Activated T-cell treated with anti-CD3 and anti-CD28 coated beads for 48 hours (primary cell): ENCODE results near the gene UBE2E2.

Source experiments
- DNase-seq: peaks from one replicate; pipeline ENCODE4 v3.0.0-alpha.2; 2020; ENCODE audit warnings: low read depth

Gene UBE2E2

GRCh38 chr3:23198801-23199200 lies 4.3 kb upstream of the UBE2E2 start:
- DNase-seq: no peak

- DNase-seq: no peak
Observed at GRCh38 chr3:23199649-23200048, 3.5 kb upstream of the UBE2E2 start.

GRCh38 chr3:23201154-23201838 lies 1.8 kb upstream of the UBE2E2 start:
- no peak for DNase-seq

GRCh38 chr3:23202203-23202920 lies 765 bp upstream of the UBE2E2 start:
- no peak for DNase-seq

GRCh38 chr3:23203708-23204330 lies 692 bp downstream of the UBE2E2 start:
- no peak for DNase-seq

GRCh38 chr3:23206366-23206765 lies 3.2 kb downstream of the UBE2E2 start:
- DNase-seq: no peak

- no peak for DNase-seq
Observed at GRCh38 chr3:23209103-23209502, 6.0 kb downstream of the UBE2E2 start.

GRCh38 chr3:23209747-23210487 lies 6.8 kb downstream of the UBE2E2 start:
- no peak for DNase-seq

GRCh38 chr3:23213813-23214212 lies 10.7 kb downstream of the UBE2E2 start:
- no peak for DNase-seq

GRCh38 chr3:23217872-23218554 lies 14.9 kb downstream of the UBE2E2 start:
- DNase-seq: no peak

- no peak for DNase-seq
Observed at GRCh38 chr3:23219117-23219516, 16.0 kb downstream of the UBE2E2 start.

- DNase-seq: no peak
Observed at GRCh38 chr3:23219552-23219951, 16.4 kb downstream of the UBE2E2 start.

GRCh38 chr3:23221136-23221535 lies 18.0 kb downstream of the UBE2E2 start:
- no peak for DNase-seq

- no peak for DNase-seq
Observed at GRCh38 chr3:23232016-23232415, 28.9 kb downstream of the UBE2E2 start.

- no peak for DNase-seq
Observed at GRCh38 chr3:23232854-23233253, 29.7 kb downstream of the UBE2E2 start.

GRCh38 chr3:23235264-23235663 lies 32.1 kb downstream of the UBE2E2 start:
- no peak for DNase-seq

GRCh38 chr3:23236890-23237289 lies 33.8 kb downstream of the UBE2E2 start:
- DNase-seq: no peak

GRCh38 chr3:23238156-23238555 lies 35.0 kb downstream of the UBE2E2 start:
- DNase-seq: no peak

- no peak for DNase-seq
Observed at GRCh38 chr3:23238578-23238977, 35.5 kb downstream of the UBE2E2 start.

GRCh38 chr3:23239211-23240068 lies 36.3 kb downstream of the UBE2E2 start:
- DNase-seq: no peak

GRCh38 chr3:23240171-23240785 lies 37.2 kb downstream of the UBE2E2 start:
- DNase-seq: no peak
